ENCODE data around the gene TMEM8B.

TMEM8B gene

DNA sequence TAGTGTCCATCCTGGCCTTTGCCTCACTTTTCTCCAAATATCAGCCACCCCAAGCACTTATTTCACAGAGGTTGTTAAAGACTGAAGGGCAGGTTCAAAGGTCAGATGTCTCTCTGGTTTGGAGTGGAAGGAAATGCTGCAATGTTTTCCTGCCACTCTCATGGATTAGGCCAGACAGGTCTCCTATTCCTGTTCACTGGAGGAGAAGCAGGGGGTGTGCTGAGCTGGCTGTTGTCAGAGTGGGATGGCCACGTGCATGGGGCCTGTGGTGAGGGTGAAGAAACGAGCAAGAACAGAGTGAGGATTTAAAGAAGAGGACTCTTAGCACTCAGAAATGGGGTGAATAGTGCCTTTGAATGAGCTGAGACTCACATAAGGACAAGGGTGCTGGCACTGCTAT, 6.7 kb downstream of the TMEM8B start:
- in situ Hi-C loops (cut with MboI; ENCODE audit: low sequenced_read_pairs, unreplicated experiment) = no loop called here
- TF ChIP-seq, protein P1, sequence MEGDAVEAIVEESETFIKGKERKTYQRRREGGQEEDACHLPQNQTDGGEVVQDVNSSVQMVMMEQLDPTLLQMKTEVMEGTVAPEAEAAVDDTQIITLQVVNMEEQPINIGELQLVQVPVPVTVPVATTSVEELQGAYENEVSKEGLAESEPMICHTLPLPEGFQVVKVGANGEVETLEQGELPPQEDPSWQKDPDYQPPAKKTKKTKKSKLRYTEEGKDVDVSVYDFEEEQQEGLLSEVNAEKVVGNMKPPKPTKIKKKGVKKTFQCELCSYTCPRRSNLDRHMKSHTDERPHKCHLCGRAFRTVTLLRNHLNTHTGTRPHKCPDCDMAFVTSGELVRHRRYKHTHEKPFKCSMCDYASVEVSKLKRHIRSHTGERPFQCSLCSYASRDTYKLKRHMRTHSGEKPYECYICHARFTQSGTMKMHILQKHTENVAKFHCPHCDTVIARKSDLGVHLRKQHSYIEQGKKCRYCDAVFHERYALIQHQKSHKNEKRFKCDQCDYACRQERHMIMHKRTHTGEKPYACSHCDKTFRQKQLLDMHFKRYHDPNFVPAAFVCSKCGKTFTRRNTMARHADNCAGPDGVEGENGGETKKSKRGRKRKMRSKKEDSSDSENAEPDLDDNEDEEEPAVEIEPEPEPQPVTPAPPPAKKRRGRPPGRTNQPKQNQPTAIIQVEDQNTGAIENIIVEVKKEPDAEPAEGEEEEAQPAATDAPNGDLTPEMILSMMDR (IDR thresholded peaks at IDR 0.05; ENCODE audit: borderline replicate concordance, control extremely low read depth, extremely low read depth, insufficient read depth, missing control alignments) = no peak

DNA sequence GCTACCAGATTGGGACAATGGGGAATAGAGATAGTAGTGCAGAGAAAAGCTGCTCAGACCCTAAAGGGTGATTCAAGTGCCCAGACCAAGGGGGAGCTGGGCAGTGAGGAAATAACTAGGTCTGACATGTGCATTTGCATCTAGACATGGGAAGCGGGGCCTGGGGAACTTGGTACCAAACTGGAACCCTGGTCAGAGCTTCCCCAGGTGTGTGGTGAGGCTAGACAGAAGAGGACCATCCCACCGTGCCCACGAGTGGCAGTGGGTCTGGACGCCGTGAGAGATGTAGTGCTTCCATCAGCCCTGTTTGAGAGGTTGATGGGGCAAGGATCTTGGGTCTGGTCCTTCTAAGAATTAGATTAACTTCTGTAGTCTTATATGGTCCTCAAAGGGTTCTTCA, 7.6 kb downstream of the TMEM8B start:
- TF ChIP-seq, protein P1 (IDR thresholded peaks at IDR 0.05; ENCODE audit: borderline replicate concordance, control extremely low read depth, extremely low read depth, insufficient read depth, missing control alignments) = no peak
- no peak for DNase-seq (ENCODE audit: low spot score)
- in situ Hi-C loops (cut with MboI; ENCODE audit: low sequenced_read_pairs, unreplicated experiment) = no loop called here

More for the DNA sequence above, 6.7 kb downstream of the TMEM8B start:
- no peak for DNase-seq (ENCODE audit: low spot score)

DNA sequence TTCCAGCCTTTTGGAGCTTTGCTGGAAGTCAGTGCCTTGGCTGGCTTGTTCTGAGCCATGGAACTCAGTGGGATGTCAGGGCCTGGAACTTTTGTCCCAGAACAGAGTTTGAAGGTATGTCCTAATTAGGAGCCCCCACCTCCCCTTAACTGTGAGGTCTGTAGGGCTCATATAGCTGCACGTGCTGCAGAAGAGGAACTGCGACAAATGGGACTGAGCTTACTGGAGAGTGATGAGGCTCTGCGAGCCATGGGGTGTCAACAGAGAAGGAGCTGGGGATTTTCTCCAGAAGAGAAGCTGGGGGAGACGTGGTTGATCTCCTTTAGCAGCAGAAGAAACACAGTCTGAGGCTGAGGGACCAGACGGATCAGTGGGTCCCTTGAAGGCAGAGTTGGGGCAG, 10.9 kb downstream of the TMEM8B start:
- in situ Hi-C loops (cut with MboI; ENCODE audit: low sequenced_read_pairs, unreplicated experiment) = no loop called here
- TF ChIP-seq, protein P1 (IDR thresholded peaks at IDR 0.05; ENCODE audit: borderline replicate concordance, control extremely low read depth, extremely low read depth, insufficient read depth, missing control alignments) = no peak
- DNase-seq (ENCODE audit: low spot score) = no peak

DNA sequence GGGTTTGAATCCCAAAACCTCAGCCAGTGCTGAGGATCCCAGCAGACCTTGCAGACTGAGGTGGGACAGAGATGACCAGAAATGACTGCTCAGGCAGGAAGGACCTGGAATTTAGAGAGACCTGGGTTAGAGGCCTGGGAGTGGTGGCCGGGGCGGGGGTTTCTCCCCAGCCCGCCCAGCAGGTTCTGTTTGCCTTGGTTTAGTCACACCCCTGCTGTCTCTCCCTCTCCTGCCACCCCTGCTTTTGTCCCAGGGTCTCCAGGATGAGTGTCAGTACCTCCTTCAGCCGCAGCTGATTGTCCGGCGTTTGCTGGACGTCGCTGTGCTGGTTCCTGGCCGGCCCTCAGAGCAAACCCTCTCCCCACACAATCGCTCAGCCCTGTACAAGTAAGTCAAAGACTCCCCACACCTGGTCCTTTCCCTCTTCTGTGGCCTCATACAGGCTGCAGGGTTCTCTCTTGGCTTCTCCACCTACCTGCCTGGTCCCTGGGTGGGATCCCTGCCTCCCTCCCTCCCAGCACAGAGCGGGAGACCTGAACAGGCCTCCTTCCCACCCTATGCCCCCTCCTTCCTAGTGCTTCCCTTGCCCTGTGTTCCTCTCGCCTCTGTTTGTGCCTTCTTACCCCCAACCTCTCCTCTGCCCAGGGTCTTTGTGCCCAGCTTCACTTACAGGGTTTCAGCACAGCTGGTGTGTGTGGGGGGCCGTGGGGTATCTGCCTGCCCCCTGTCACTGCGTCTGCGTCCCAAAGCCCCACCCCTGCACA, 12.0 kb downstream of the TMEM8B start:
- TF ChIP-seq, protein P1 (IDR thresholded peaks at IDR 0.05; ENCODE audit: borderline replicate concordance, control extremely low read depth, extremely low read depth, insufficient read depth, missing control alignments) = no peak
- in situ Hi-C loops (cut with MboI; ENCODE audit: low sequenced_read_pairs, unreplicated experiment) = no loop called here
- DNase-seq (ENCODE audit: low spot score) = no peak

DNA sequence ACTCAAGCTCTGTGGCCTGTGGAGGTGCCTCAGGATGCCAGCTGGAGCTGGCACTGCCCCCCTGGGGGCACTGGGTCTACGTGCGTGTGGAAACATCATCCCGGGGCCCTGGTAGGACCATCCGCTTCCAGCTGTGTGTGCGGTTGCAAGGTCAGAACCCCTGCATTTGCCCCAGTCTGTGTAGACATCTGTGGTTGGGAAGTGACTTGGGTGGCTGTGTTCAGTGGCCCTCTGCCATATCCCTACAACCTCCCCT, 12.5 kb downstream of the TMEM8B start:
- DNase-seq (ENCODE audit: low spot score) = no peak
- TF ChIP-seq, protein P1 (IDR thresholded peaks at IDR 0.05; ENCODE audit: borderline replicate concordance, control extremely low read depth, extremely low read depth, insufficient read depth, missing control alignments) = no peak
- in situ Hi-C loops (cut with MboI; ENCODE audit: low sequenced_read_pairs, unreplicated experiment) = no loop called here

DNA sequence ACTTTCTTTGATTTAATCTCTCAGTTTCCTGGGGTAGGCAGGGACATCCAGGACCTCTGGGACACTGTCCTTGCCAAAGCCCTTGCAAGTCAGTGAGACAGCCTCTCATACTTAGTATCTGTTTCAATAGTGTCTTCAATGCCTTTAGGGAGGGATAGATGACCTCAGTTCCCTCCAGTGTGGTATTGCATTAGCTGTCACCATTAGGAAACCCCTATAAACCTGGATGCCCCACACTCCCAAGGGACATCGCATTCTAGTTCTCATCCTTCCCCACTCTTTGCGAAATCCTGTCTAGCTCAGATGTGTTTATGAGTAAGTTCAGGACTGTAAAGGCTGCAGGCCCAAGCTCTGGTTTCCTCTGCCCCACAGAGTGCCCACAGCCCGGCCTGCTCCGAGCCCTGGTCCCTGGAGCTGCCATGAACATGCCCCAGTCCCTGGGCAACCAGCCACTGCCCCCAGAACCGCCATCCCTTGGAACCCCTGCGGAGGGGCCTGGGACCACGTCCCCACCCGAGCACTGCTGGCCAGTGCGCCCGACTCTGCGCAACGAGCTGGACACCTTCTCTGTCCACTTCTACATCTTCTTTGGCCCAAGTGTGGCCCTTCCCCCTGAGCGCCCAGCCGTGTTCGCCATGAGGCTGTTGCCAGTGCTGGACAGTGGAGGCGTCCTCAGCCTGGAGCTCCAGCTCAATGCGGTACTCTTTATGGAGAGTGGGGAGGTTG, 13.2 kb downstream of the TMEM8B start:
- TF ChIP-seq, protein P1 (IDR thresholded peaks at IDR 0.05; ENCODE audit: borderline replicate concordance, control extremely low read depth, extremely low read depth, insufficient read depth, missing control alignments) = no peak
- in situ Hi-C loops (cut with MboI; ENCODE audit: low sequenced_read_pairs, unreplicated experiment) = no loop called here
- peak; percentile 51 for DNase-seq (ENCODE audit: low spot score)
